NCI-H1105 treated with DMSO at 0.1 percent for 48 hours (cell line): ENCODE measurements around the gene ACTA2.
"Not testable (repeated sequence)": the region's sequence is repeated elsewhere in the genome, so short reads cannot be mapped to it uniquely, and the experiment has no call there.

ENCODE experiments used
- DNase-seq: peaks from one replicate; lab custom pipeline; 2025; lab: John Stamatoyannopoulos, UW

ACTA2 gene

GRCh38 chr10:88949051-88949450, 3.5 kb downstream of the ACTA2 start:
- DNase-seq = no peak

- no peak for DNase-seq
Measured at GRCh38 chr10:88946965-88947590, 5.5 kb downstream of the ACTA2 start.

GRCh38 chr10:88946200-88946599, 6.4 kb downstream of the ACTA2 start:
- DNase-seq = no peak

GRCh38 chr10:88944813-88945212, 7.8 kb downstream of the ACTA2 start:
- no peak for DNase-seq

GRCh38 chr10:88943778-88944177, 8.8 kb downstream of the ACTA2 start:
- DNase-seq = no peak

- no peak for DNase-seq
Measured at GRCh38 chr10:88941026-88941425, 11.5 kb downstream of the ACTA2 start.

GRCh38 chr10:88938938-88939337, 13.6 kb downstream of the ACTA2 start:
- DNase-seq = no peak

- DNase-seq = no peak
Measured at GRCh38 chr10:88938039-88938438, 14.5 kb downstream of the ACTA2 start.

- DNase-seq = no peak
Measured at GRCh38 chr10:88936656-88937055, 15.9 kb downstream of the ACTA2 start.

- DNase-seq = peak; percentile 77
Measured at GRCh38 chr10:88934900-88935672, 17.5 kb downstream of the ACTA2 start.

- DNase-seq = no peak
Measured at GRCh38 chr10:88933564-88933963, 19.0 kb downstream of the ACTA2 start.

- DNase-seq = peak; percentile 71
Measured at GRCh38 chr10:88932539-88933256, 19.9 kb downstream of the ACTA2 start.

GRCh38 chr10:88932029-88932428, 20.5 kb downstream of the ACTA2 start:
- not testable (repeated sequence) for DNase-seq

GRCh38 chr10:88931548-88931947, 21.0 kb downstream of the ACTA2 start:
- no peak for DNase-seq

GRCh38 chr10:88928254-88928653, 24.3 kb downstream of the ACTA2 start:
- DNase-seq = no peak

GRCh38 chr10:88927416-88927690, 25.2 kb downstream of the ACTA2 start:
- DNase-seq = no peak

GRCh38 chr10:88926566-88927415, 25.8 kb downstream of the ACTA2 start:
- no peak for DNase-seq

GRCh38 chr10:88923520-88923919, 29.1 kb downstream of the ACTA2 start:
- DNase-seq = no peak

GRCh38 chr10:88922041-88922440, 30.5 kb downstream of the ACTA2 start:
- DNase-seq = no peak

GRCh38 chr10:88920986-88921593, 31.5 kb downstream of the ACTA2 start:
- DNase-seq = no peak

- no peak for DNase-seq
Measured at GRCh38 chr10:88920198-88920597, 32.4 kb downstream of the ACTA2 start.

- DNase-seq = no peak
Measured at GRCh38 chr10:88919041-88919440, 33.5 kb downstream of the ACTA2 start.
